ENCODE measurements around the gene GNG8.

The GNG8 gene

GRCh38 chr19:46600384-46601317, 35.4 kb downstream of the GNG8 start:
- in situ Hi-C loops (cut with HindIII; ENCODE audit: low sequenced_read_pairs), result no loop called here
- peak; percentile 97 for DNase-seq (ENCODE audit: low read depth)
- H3K4me3 ChIP-seq (ENCODE audit: low read depth, low read length), result peak overlapping the region; percentile 100
- TF ChIP-seq CTCF (IDR thresholded peaks at IDR 0.05; ENCODE audit: low read depth, low read length, missing control alignments), result no peak

- no peak for DNase-seq (ENCODE audit: low read depth)
- no peak for TF ChIP-seq CTCF (IDR thresholded peaks at IDR 0.05; ENCODE audit: low read depth, low read length, missing control alignments)
- in situ Hi-C loops (cut with HindIII; ENCODE audit: low sequenced_read_pairs), result no loop called here
- peak overlapping the region; percentile 100 for H3K4me3 ChIP-seq (ENCODE audit: low read depth, low read length)
These were observed 36.2 kb downstream of the GNG8 start for GRCh38 chr19:46599716-46600373.

- in situ Hi-C loops (cut with HindIII; ENCODE audit: low sequenced_read_pairs), result no loop called here
- DNase-seq (ENCODE audit: low read depth), result no peak
- no peak for TF ChIP-seq CTCF (IDR thresholded peaks at IDR 0.05; ENCODE audit: low read depth, low read length, missing control alignments)
- H3K4me3 ChIP-seq (ENCODE audit: low read depth, low read length), result no peak overlapping the region
These were observed 37.6 kb downstream of the GNG8 start for GRCh38 chr19:46598372-46598917.

- DNase-seq (ENCODE audit: low read depth), result no peak
- H3K4me3 ChIP-seq (ENCODE audit: low read depth, low read length), result no peak overlapping the region
- in situ Hi-C loops (cut with HindIII; ENCODE audit: low sequenced_read_pairs), result no loop called here
These were observed 40.0 kb downstream of the GNG8 start for GRCh38 chr19:46596008-46596407.

GRCh38 chr19:46591870-46592269, 44.1 kb downstream of the GNG8 start:
- no peak overlapping the region for H3K4me3 ChIP-seq (ENCODE audit: low read depth, low read length)
- in situ Hi-C loops (cut with HindIII; ENCODE audit: low sequenced_read_pairs), result no loop called here
- no peak for TF ChIP-seq CTCF (IDR thresholded peaks at IDR 0.05; ENCODE audit: low read depth, low read length, missing control alignments)
- DNase-seq (ENCODE audit: low read depth), result no peak

More at GRCh38 chr19:46596008-46596407, 40.0 kb downstream of the GNG8 start:
- no peak for TF ChIP-seq CTCF (IDR thresholded peaks at IDR 0.05; ENCODE audit: low read depth, low read length, missing control alignments)

GRCh38 chr19:46591254-46591653, 44.7 kb downstream of the GNG8 start:
- no peak overlapping the region for H3K4me3 ChIP-seq (ENCODE audit: low read depth, low read length)
- no peak for DNase-seq (ENCODE audit: low read depth)
- no peak for TF ChIP-seq CTCF (IDR thresholded peaks at IDR 0.05; ENCODE audit: low read depth, low read length, missing control alignments)
- in situ Hi-C loops (cut with HindIII; ENCODE audit: low sequenced_read_pairs), result no loop called here

Data from astrocyte of the cerebellum (primary cell).